PC-3 (cell line): ENCODE measurements around the gene PCSK2. TPM values are rescaled to one million over a fixed set of nuclear protein-coding genes. Genes with fewer than 3 reads are reported as not detected.

Experiments
- ATAC-seq: fragments of 200-7000 bp; cut with Tn5 transposase; 2 replicates; pipeline ENCODE4 v1.9.1; 2020; ENCODE audit warnings: mild to moderate bottlenecking, moderate library complexity
- BruUV-seq: library from RNA; stranded (reverse); fragments of 400-500 nt; replicated peaks from 2 replicates; lab custom pipeline; 2021; lab: Mats Ljungman, UMichigan
- CTCF ChIA-PET: fragments of 300-600 bp; sonication (Branson Sonifier 250); formaldehyde crosslinking; loops from one replicate; lab custom pipeline; 2022; ENCODE audit warnings: antibody characterized with exemption; lab: Charles Lee
- POLR2A ChIA-PET: fragments of 300-600 bp; sonication (Branson Sonifier 250); formaldehyde crosslinking; loops from one replicate; lab custom pipeline; 2022; ENCODE audit warnings: antibody characterized with exemption; ENCODE audit not compliant: unreplicated experiment; lab: Charles Lee
- DNase-seq: peaks from one replicate; pipeline ENCODE4 v3.0.0-alpha.2; 2015
- H2AFZ ChIP-seq: fragments of 300-600 bp; sonication (generic); 2 replicates; pipeline ENCODE4 v1.6.0; 2016; ENCODE audit warnings: antibody characterized with exemption, low read length
- H3F3A ChIP-seq: fragments of 300-600 bp; sonication (generic); one replicate; pipeline ENCODE4 v1.6.0; 2017; ENCODE audit warnings: antibody characterized with exemption, low read length, control low read depth, mild to moderate bottlenecking; ENCODE audit not compliant: unreplicated experiment
- H3K27ac ChIP-seq: fragments of 300-600 bp; sonication (generic); 2 replicates; pipeline ENCODE4 v1.5.1; 2016; ENCODE audit warnings: mild to moderate bottlenecking, low read length
- H3K27me3 ChIP-seq: fragments of 300-600 bp; sonication (generic); 2 replicates; pipeline ENCODE4 v1.6.1; 2016; ENCODE audit warnings: low read length, mixed read lengths
- H3K36me3 ChIP-seq: fragments of 300-600 bp; sonication (generic); 2 replicates; pipeline ENCODE4 v1.6.1; 2016; ENCODE audit warnings: low read depth, mixed run types, low read length, mixed read lengths
- H3K4me1 ChIP-seq: fragments of 300-600 bp; sonication (generic); 2 replicates; pipeline ENCODE4 v1.5.1; 2016; ENCODE audit warnings: low read length; ENCODE audit not compliant: insufficient read depth
- H3K4me2 ChIP-seq: fragments of 300-600 bp; sonication (generic); 2 replicates; pipeline ENCODE4 v1.6.0; 2016; ENCODE audit warnings: low read length
- H3K4me3 ChIP-seq: fragments of 300-600 bp; sonication (generic); 2 replicates; pipeline ENCODE4 v1.5.1; 2016; ENCODE audit warnings: mild to moderate bottlenecking, low read length, mixed read lengths
- H3K79me2 ChIP-seq: fragments of 300-600 bp; sonication (generic); 2 replicates; pipeline ENCODE4 v1.6.1; 2017; ENCODE audit warnings: low read length, mixed read lengths
- H3K9ac ChIP-seq: fragments of 300-600 bp; sonication (generic); 2 replicates; pipeline ENCODE4 v1.6.0; 2016; ENCODE audit warnings: mild to moderate bottlenecking, low read length
- H3K9me2 ChIP-seq: fragments of 300-600 bp; sonication (generic); replicated peaks from 2 replicates; pipeline ENCODE4 v1.6.1; 2016; ENCODE audit warnings: mixed run types, low read length, mixed read lengths
- H3K9me3 ChIP-seq: fragments of 300-600 bp; sonication (generic); 2 replicates; pipeline ENCODE4 v1.6.1; 2016; ENCODE audit warnings: low read length, mixed read lengths
- H4K20me1 ChIP-seq: fragments of 300-600 bp; sonication (generic); 2 replicates; pipeline ENCODE4 v1.6.1; 2016; ENCODE audit warnings: low read length, mixed read lengths
- CTCF ChIP-seq: fragments of 300-600 bp; sonication (generic); conservative IDR thresholded peaks from 2 replicates; pipeline ENCODE4 v1.5.1; 2017; ENCODE audit warnings: antibody characterized with exemption, low read depth, mild to moderate bottlenecking, low read length
- EZH2 ChIP-seq: fragments of 300-600 bp; sonication (generic); IDR thresholded peaks from one replicate; pipeline ENCODE4 v1.6.1; 2017; ENCODE audit warnings: antibody characterized with exemption, mild to moderate bottlenecking, low read length; ENCODE audit not compliant: unreplicated experiment
- EZH2phosphoT487 ChIP-seq: fragments of 300-600 bp; sonication (generic); IDR thresholded peaks from 2 replicates; pipeline ENCODE4 v1.6.1; 2018; ENCODE audit warnings: mild to moderate bottlenecking, antibody characterized with exemption, low read length, borderline replicate concordance
- intact Hi-C: fragments of 100-400 bp; cut with micrococcal nuclease; formaldehyde crosslinking; loops from 2 replicates; pipeline ENCODE4 v1.9.0; 2023
- total RNA-seq: library from RNA; depleted of rRNA; stranded (reverse); fragments of >200 nt; gene quantifications from 2 replicates; pipeline ENCODE4 v1.2.3, GENCODE V29; 2014

The PCSK2 gene
- total RNA-seq, 1 experiment from 2014 or later: not detected

GRCh38 chr20:17438436-17439039 lies 211.7 kb downstream of the PCSK2 start:
- Histone ChIP-seq H4K20me1 (no peaks in the 10 kb centered on the region), H3K9me2 (no peaks in the 10 kb centered on the region), H3K36me3 (no peaks in the 10 kb centered on the region), H3K4me1 (no peaks in the 10 kb centered on the region), H3K4me3 (no peak overlapping the region), H2AFZ (no peak overlapping the region), H3K4me2 (no peak overlapping the region), H3K27me3 (peaks cover 87% of the 10 kb centered on the region), H3K9me3 (no peaks in the 10 kb centered on the region), H3K79me2 (no peaks in the 10 kb centered on the region), H3K27ac (no peak overlapping the region), H3F3A (no peaks in the 10 kb centered on the region), H3K9ac (no peak overlapping the region)
- POLR2A ChIA-PET: no interaction called here
- BruUV-seq: no TSS peak
- TF ChIP-seq CTCF (no peak; the same call in 1 of the 2 replicates), EZH2 (no peak), EZH2phosphoT487 (no peak)
- CTCF ChIA-PET: no interaction called here
- DNase-seq (no peak), ATAC-seq (no peak)
- intact Hi-C loops: no loop called here

DNA sequence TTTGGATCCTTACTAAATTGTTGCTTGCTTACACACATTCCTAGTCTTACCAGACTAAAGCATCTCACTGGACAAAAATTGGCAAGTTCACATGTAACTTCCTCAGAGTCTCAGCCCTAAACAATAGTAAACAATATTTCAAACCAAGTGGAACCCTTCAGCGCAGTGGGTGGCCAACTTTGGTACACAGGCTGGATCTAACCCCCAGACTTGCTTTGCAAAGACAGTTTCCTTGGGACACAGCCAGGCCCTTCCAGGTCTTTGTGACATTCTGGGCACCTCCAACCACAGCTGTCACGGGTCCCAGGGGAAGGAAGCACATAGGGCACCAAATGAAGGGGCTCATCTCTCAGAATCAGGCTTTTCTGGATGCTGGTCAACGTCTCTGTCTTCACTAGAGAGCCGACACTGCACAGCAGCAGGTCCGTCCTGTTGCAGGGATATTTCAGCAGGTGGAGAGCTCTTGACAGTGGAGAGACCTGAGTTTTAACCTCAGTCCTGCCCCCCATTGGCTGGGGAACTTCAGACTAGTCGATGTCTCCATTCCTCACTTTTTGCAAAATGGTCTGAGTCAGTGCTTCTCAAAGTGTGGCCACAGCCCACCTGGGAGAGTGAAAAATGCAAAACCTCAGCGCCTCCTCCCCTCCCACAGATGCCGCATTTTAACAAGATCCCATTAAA lies 212.9 kb downstream of the PCSK2 start:
- H3K36me3 ChIP-seq: no peaks in the 10 kb centered on the region
- no peak for ATAC-seq
- H3F3A ChIP-seq: no peaks in the 10 kb centered on the region
- H2AFZ ChIP-seq: no peak overlapping the region
- POLR2A ChIA-PET: no interaction called here
- no peaks in the 10 kb centered on the region for H4K20me1 ChIP-seq
- intact Hi-C loops: no loop called here
- no peaks in the 10 kb centered on the region for H3K9me2 ChIP-seq
- CTCF ChIA-PET: no interaction called here
- peaks cover 90% of the 10 kb centered on the region for H3K27me3 ChIP-seq
- no peaks in the 10 kb centered on the region for H3K79me2 ChIP-seq
- H3K9ac ChIP-seq: no peak overlapping the region
- no peak overlapping the region for H3K4me3 ChIP-seq
- no peak overlapping the region for H3K4me2 ChIP-seq
- no peak for TF ChIP-seq EZH2phosphoT487
- no peak for TF ChIP-seq EZH2
- no peak for TF ChIP-seq CTCF
- no peaks in the 10 kb centered on the region for H3K9me3 ChIP-seq
- no peak for DNase-seq
- H3K4me1 ChIP-seq: no peaks in the 10 kb centered on the region
- no peak overlapping the region for H3K27ac ChIP-seq
- no TSS peak for BruUV-seq

GRCh38 chr20:17441745-17442144 lies 214.9 kb downstream of the PCSK2 start:
- Histone ChIP-seq H3K4me3 (no peak overlapping the region), H3K79me2 (no peaks in the 10 kb centered on the region), H3K9me3 (no peaks in the 10 kb centered on the region), H3K27me3 (peaks cover 90% of the 10 kb centered on the region), H3K4me2 (no peak overlapping the region), H4K20me1 (no peaks in the 10 kb centered on the region), H3K36me3 (no peaks in the 10 kb centered on the region), H3F3A (no peaks in the 10 kb centered on the region), H3K4me1 (no peaks in the 10 kb centered on the region), H3K9ac (no peak overlapping the region), H3K27ac (no peak overlapping the region), H2AFZ (no peak overlapping the region), H3K9me2 (no peaks in the 10 kb centered on the region)
- no peak for DNase-seq
- POLR2A ChIA-PET: no interaction called here
- ATAC-seq: no peak
- TF ChIP-seq CTCF (no peak), EZH2 (no peak), EZH2phosphoT487 (no peak)
- intact Hi-C loops: no loop called here
- BruUV-seq: no TSS peak
- CTCF ChIA-PET: no interaction called here
